GM21825 (cell line): ENCODE data around the gene MRPL9.
A peak's percentile ranks its signal among the peaks of the same experiment; 100 is the strongest.

Experiments
- ATAC-seq: cut with Tn5 transposase; IDR thresholded peaks from one replicate; pipeline ENCODE4 v1.9.1; 2021; ENCODE audit warnings: mild to moderate bottlenecking, moderate library complexity; ENCODE audit not compliant: unreplicated experiment

MRPL9 gene

DNA sequence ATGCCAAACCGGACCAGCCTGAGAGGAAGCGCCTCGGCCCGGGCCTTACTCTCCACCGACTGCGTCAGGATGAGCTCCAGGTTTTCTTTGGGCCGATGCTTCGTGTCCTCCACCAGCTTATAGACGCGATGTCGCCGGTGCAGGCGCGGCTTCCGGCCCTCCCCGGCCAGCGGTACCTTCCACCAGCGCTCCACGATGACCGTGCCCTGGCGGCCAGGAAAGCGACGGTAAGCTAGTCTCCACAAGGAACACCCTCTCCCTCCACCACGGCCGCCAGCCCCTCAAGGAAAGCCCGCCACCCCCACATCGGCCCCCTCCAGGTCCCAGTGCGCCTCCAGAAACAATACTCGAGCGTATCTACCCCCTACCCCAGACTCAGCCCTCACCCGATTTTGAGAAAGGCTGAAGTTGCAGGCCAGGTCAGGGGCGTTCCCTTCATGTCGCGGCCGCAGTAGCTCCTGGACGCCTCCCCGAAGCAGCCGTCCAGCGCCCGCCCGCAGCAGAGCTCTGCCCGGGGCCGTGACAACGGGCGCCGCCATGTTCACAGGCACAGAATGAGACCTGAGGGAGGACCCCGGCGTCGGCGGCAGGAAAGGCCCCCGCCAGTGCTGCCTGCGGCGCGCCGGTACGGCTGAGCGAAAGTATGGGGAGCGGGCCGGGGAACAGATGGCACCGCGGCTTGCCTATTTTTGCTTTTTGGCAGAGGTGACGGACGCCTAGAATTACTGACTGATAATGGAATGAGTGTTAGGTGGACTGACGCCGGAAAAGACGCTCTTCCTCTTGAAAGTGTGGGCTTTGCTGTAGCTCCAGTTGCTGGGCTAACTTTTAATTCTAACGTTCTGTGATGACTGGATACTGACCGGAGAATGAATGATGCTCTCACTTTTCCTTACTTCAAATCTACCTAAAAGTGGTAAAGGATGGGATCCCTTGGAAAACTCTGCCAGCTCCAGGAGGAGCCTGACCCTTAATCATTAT lies at the start of gene MRPL9:
MRPL9 (minus strand) TSS at position 556 of the 981 bp plus-strand sequence; CDS start at position 539, 17 bp downstream.
- peak; percentile 96 for ATAC-seq

GRCh38 chr1:151811181-151811580 lies 47.9 kb upstream of the MRPL9 start:
- ATAC-seq = no peak

DNA sequence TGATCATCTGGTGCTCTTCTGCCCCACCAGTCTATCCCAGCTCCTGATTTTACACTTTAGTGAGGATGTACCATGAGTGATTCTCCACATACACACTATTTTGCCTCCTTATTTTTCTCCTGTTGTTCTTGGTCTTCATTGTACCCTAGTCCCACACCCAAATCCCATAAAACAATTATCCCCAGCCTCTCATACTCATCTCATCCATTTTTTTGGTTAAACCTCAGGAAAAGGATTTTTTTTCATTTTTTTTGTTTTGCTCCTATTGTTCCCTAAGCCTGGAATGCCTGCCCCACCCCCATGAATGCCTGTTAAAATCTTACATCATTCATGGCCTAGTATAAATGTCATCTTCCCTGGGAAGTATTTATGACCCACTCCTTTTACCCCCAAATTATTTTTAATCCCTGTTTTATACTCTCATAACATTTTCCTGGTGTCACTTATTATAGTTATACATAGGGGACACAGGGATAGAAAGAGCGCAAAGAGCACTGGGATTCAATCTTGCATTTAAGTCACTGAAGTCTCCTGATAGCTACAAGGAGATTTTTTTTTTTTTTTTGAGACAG lies 46.8 kb upstream of the MRPL9 start:
- ATAC-seq = no peak

DNA sequence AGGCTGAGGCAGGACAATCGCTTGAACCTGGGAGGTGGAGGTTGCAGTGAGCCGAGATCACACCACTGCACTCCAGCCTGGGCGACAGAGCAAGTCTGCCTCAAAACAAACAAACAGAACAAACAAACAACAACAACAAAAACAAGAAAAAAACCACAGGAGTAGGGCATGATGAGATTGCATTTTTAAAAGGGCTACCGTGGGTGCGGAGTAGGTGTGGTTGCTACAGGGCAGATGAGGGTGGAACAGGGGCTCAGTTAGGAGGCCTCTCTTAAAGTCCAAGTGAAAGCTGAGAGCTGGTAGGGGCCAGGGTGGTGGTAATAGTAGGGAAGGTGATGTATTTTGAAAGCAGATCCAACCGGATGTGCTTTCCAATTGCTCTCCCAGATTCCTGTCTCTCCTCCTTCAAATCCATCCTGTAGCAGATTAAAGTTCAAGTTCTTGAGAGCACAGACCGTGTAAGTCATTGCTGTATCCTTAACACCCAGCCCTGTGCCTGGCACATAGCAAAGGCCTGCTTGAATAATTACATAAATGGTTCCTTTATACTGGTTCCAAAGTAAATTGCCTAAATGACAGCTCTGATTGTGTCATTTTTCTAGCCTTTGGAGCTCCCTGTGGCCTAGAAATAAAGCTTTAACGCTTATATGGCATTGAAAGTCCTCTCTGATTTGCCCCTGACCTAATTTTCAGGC lies 46.1 kb upstream of the MRPL9 start:
- ATAC-seq = no peak

- ATAC-seq = no peak
Observed at GRCh38 chr1:151807766-151808165, 44.5 kb upstream of the MRPL9 start.

DNA sequence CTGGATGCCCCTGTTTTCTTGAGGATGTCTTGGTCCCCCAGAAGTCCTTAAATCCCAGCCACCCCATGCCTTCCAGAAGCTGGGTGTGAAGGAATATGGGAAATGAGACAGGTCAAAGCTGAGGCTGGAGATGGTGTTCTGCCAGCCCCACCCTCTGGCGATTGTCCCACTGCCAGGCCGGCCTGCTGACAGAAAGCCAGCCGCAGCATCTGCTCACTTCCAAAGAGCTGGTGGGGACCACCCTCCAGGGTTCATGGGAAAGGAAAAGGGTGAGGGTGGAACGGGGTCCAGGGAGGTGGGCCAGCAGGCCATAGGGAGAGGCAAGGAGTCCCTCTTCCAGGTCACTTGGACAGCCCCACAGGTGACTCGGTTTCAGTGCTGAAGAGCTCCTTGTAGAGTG lies 43.8 kb upstream of the MRPL9 start:
- ATAC-seq = no peak

- no peak for ATAC-seq
Observed at GRCh38 chr1:151806170-151806569, 42.9 kb upstream of the MRPL9 start.

GRCh38 chr1:151805066-151805820 lies 41.9 kb upstream of the MRPL9 start, which contains the start of gene LINGO4:
LINGO4 (minus strand) TSS chr1:151805419; CDS start chr1:151802704, 2,715 bp downstream.
- no peak for ATAC-seq

- no peak for ATAC-seq
Observed at GRCh38 chr1:151803915-151804314, 40.6 kb upstream of the MRPL9 start.

- ATAC-seq = no peak
Observed at GRCh38 chr1:151803164-151803563, 39.9 kb upstream of the MRPL9 start.

DNA sequence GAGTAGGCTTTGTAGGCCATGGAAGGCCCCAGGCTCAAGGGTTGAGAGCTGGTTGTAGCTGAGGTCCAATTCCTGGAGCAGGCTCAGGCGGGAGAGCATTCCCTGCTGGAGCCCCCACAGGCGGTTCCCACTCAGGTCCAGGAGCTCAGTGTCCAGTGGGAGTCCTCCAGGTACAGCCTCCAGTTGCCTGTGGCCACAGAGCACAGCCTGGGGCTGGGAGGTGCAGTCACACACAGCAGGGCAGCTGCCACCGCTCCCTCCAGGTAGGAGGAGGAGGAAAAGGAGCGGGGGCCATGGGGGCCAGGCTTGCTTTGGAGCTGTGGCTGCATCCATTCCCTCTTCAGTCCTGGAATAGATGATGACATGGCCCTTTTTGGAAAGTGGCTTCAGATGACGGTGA lies 39.1 kb upstream of the MRPL9 start:
- no peak for ATAC-seq

- ATAC-seq = no peak
Observed at GRCh38 chr1:151801846-151802245, 38.5 kb upstream of the MRPL9 start.

GRCh38 chr1:151801310-151801820 lies 38.1 kb upstream of the MRPL9 start:
- no peak for ATAC-seq

- no peak for ATAC-seq
Observed at GRCh38 chr1:151800830-151801229, 37.5 kb upstream of the MRPL9 start.

GRCh38 chr1:151799179-151800022 lies 36.1 kb upstream of the MRPL9 start:
- ATAC-seq = no peak

- no peak for ATAC-seq
Observed at GRCh38 chr1:151798571-151798970, 35.3 kb upstream of the MRPL9 start.

DNA sequence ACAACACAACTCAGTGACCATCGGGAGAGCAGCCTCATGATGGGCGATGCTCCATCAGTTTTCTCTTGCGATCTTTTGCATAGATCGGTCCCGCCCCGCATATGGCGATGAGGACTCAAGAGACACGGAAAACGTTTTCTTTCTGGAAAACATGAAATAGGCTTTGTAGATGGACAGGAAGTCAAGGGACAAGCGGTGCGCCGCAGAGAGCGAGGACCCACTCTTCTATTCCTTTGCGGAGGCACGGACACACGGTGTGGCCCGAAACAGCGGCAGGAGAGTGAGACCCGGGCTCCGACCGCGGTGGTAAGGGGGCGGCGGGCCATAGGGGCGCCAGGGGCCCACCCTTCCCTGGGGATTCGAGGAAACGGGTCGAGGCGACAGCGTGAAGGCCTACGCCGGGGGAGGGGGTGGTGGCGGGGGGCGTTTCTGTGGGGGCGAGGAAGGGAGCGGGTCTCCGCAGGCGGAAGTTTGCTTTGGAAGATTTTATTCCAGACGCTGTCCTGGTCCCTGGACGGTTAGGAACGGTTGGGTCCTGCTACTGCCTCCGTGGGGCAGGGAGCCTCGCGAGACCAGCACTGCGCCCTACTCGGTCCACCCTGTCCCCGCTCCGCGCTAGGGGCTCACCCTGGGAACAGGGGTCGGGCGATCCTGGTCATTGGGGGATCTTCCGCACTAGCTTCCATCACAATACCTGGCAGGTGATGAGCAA lies 27.8 kb upstream of the MRPL9 start:
- peak; percentile 4 for ATAC-seq

DNA sequence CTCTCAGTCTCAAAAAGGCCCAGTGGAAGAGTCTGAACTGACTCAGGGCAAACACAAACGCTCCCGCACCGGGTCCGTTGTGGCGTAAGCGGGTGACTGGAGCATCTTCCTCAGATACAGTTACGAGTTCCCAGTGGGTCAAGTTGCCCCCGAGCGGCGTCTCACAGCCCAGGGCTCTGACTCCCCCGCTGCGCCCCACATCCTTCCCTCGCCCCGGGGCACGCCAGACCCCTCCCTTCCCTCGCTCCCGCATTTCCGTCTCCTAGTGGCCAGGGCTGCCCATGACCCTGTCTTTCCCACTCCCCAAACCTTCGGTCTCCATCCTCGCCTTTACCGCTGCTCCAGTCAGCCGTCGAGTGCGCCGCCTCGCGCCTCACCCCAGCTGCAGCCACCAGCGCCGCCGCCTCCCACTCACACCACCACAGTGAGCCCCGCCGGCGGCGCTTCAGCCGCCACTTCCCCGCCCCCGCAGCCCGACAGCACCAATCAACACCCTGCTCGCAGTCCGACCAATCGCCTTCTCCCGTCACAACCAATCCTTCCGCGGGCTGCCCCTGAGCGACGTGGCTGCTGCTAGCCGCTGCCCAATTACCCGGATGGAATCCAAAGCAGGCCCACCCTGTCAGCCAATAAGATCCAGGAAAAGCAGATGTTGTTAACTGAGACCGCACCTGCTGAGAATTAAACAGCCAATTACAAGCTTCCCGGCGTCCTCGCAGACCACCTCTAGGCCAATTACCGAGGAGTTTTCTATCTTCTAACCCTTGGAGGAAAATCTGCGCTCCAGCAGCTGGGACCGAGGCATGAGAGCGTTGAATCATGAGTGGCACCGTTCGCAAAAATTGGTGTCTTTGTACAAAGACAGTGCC lies 27.0 kb upstream of the MRPL9 start, which contains the start of gene TDRKH:
TDRKH (minus strand) TSS at position 430 of the 869 bp plus-strand sequence. CDS start 7,478 bp downstream, outside the sequence.
- ATAC-seq = peak; percentile 90
